ENCODE measurements around the gene ADSS1. TPM values are rescaled to one million over a fixed set of nuclear protein-coding genes. Genes with fewer than 3 reads are reported as not detected.

The ADSS1 gene
- total RNA-seq, 1 experiment from 2014 or later, result 3.2 TPM

GRCh38 chr14:104757238-104757585, 33.2 kb downstream of the ADSS1 start:
- CTCF ChIA-PET, result no interaction called here
- Histone ChIP-seq H3K27me3 (replicated peaks; ENCODE audit: control insufficient read depth, insufficient read depth, low read length) (no peaks in the 10 kb centered on the region), H3K4me3 (ENCODE audit: low read depth, low read length) (no peak overlapping the region), H3K9me3 (no peaks in the 10 kb centered on the region), H3K36me3 (ENCODE audit: control insufficient read depth, insufficient read depth, low read length) (peaks cover 3% of the 10 kb centered on the region; the same call in 1 of the 2 replicates), H3K4me1 (peaks cover 11% of the 10 kb centered on the region)
- TF ChIP-seq CTCF (IDR thresholded peaks at IDR 0.05; ENCODE audit: insufficient read depth in 1 of 2, low read depth in 1 of 2, low read length in 1 of 2, severe bottlenecking in 1 of 2, unreplicated experiment in 1 of 2), result no peak
- Mint-ChIP-seq H3K9me3 (ENCODE audit: unreplicated experiment) (no peaks in the 10 kb centered on the region), H3K4me3 (ENCODE audit: unreplicated experiment) (no peak overlapping the region), H3K27ac (ENCODE audit: unreplicated experiment) (no peak overlapping the region), H3K4me1 (ENCODE audit: low read depth, unreplicated experiment) (peaks cover 12% of the 10 kb centered on the region), H3K36me3 (ENCODE audit: insufficient read depth, unreplicated experiment) (peaks cover 87% of the 10 kb centered on the region), H3K27me3 (ENCODE audit: insufficient read depth, unreplicated experiment) (no peaks in the 10 kb centered on the region)
- intact Hi-C loops (cut with micrococcal nuclease; ENCODE audit: unreplicated experiment), result no loop called here
- POLR2A ChIA-PET, result no interaction called here
- no TSS peak for BruUV-seq (replicated peaks)
- no peak for DNase-seq

- H3K9me3 ChIP-seq, result no peaks in the 10 kb centered on the region
- ChIA-PET POLR2A (no interaction called here), CTCF (no interaction called here)
- H3K36me3 Mint-ChIP-seq (ENCODE audit: insufficient read depth, unreplicated experiment), result peaks cover 85% of the 10 kb centered on the region
- H3K27me3 ChIP-seq (replicated peaks; ENCODE audit: control insufficient read depth, insufficient read depth, low read length), result no peaks in the 10 kb centered on the region
- peaks cover 3% of the 10 kb centered on the region; the same call in 1 of the 2 replicates for H3K36me3 ChIP-seq (ENCODE audit: control insufficient read depth, insufficient read depth, low read length)
- H3K27me3 Mint-ChIP-seq (ENCODE audit: insufficient read depth, unreplicated experiment), result no peaks in the 10 kb centered on the region
- no peak for DNase-seq
- no peak overlapping the region for H3K4me3 ChIP-seq (ENCODE audit: low read depth, low read length)
- H3K9me3 Mint-ChIP-seq (ENCODE audit: unreplicated experiment), result no peaks in the 10 kb centered on the region
- no peak overlapping the region for H3K27ac Mint-ChIP-seq (ENCODE audit: unreplicated experiment)
- H3K4me1 Mint-ChIP-seq (ENCODE audit: low read depth, unreplicated experiment), result peaks cover 12% of the 10 kb centered on the region
- no peak for TF ChIP-seq CTCF (IDR thresholded peaks at IDR 0.05; ENCODE audit: insufficient read depth in 1 of 2, low read depth in 1 of 2, low read length in 1 of 2, severe bottlenecking in 1 of 2, unreplicated experiment in 1 of 2)
- BruUV-seq (replicated peaks), result no TSS peak
- no peak overlapping the region for H3K4me3 Mint-ChIP-seq (ENCODE audit: unreplicated experiment)
- intact Hi-C loops (cut with micrococcal nuclease; ENCODE audit: unreplicated experiment), result no loop called here
- peaks cover 11% of the 10 kb centered on the region for H3K4me1 ChIP-seq
These were observed 33.8 kb downstream of the ADSS1 start for GRCh38 chr14:104757681-104758392.

GRCh38 chr14:104758981-104759969, 35.2 kb downstream of the ADSS1 start:
- intact Hi-C loops (cut with micrococcal nuclease; ENCODE audit: unreplicated experiment), result no loop called here
- TF ChIP-seq CTCF (IDR thresholded peaks at IDR 0.05; ENCODE audit: insufficient read depth in 1 of 2, low read depth in 1 of 2, low read length in 1 of 2, severe bottlenecking in 1 of 2, unreplicated experiment in 1 of 2), result no peak
- H3K36me3 ChIP-seq (ENCODE audit: control insufficient read depth, insufficient read depth, low read length), result peaks cover 3% of the 10 kb centered on the region; the same call in 1 of the 2 replicates
- H3K9me3 Mint-ChIP-seq (ENCODE audit: unreplicated experiment), result no peaks in the 10 kb centered on the region
- peaks cover 5% of the 10 kb centered on the region for H3K4me1 ChIP-seq
- no peak overlapping the region for H3K4me3 Mint-ChIP-seq (ENCODE audit: unreplicated experiment)
- ChIA-PET CTCF (no interaction called here), POLR2A (interaction anchor here (0.6 kb wide), 1 partner anchor 8 kb away, joined by 10 read pairs; no protein-coding TSS in a partner anchor)
- no peaks in the 10 kb centered on the region for H3K27me3 ChIP-seq (replicated peaks; ENCODE audit: control insufficient read depth, insufficient read depth, low read length)
- H3K9me3 ChIP-seq, result no peaks in the 10 kb centered on the region
- no peaks in the 10 kb centered on the region for H3K27me3 Mint-ChIP-seq (ENCODE audit: insufficient read depth, unreplicated experiment)
- H3K36me3 Mint-ChIP-seq (ENCODE audit: insufficient read depth, unreplicated experiment), result peaks cover 71% of the 10 kb centered on the region
- no peak overlapping the region for H3K27ac Mint-ChIP-seq (ENCODE audit: unreplicated experiment)
- no peak for DNase-seq
- BruUV-seq (replicated peaks), result no TSS peak
- H3K4me3 ChIP-seq (ENCODE audit: low read depth, low read length), result no peak overlapping the region
- peaks cover 6% of the 10 kb centered on the region for H3K4me1 Mint-ChIP-seq (ENCODE audit: low read depth, unreplicated experiment)
